Activated T-helper 1 cell treated with anti-CD3 and anti-CD28 coated beads, Interleukin-12 subunit alpha, Interleukin-12 subunit beta, Interleukin-2, Interleukin-4 antibody, amounts not matched to agents 30 ng/mL and 10 ng/mL and 1 ng/mL, durations not matched to agents 14 hours and 24 hours and 36 hours (primary cell): ENCODE data around the gene GPR17. TPM values are rescaled to one million over a fixed set of nuclear protein-coding genes. Genes with fewer than 3 reads are reported as not detected.

Experiments used
- DNase-seq: peaks from one replicate; pipeline ENCODE4 v3.0.0; 2021; ENCODE audit warnings: low spot score
- H3K27ac Mint-ChIP-seq: one replicate; pipeline ENCODE4 v1.8.0; 2021; ENCODE audit warnings: mild to moderate bottlenecking, mixed read lengths
- H3K27me3 Mint-ChIP-seq: one replicate; pipeline ENCODE4 v1.8.0; 2022; ENCODE audit warnings: mild to moderate bottlenecking, moderate library complexity, mixed read lengths; ENCODE audit not compliant: insufficient read depth
- H3K36me3 Mint-ChIP-seq: one replicate; pipeline ENCODE4 v1.8.0; 2021; ENCODE audit warnings: low read depth, mixed read lengths
- H3K4me1 Mint-ChIP-seq: one replicate; pipeline ENCODE4 v1.8.0; 2021; ENCODE audit warnings: low read depth, mixed read lengths
- H3K4me3 Mint-ChIP-seq: one replicate; pipeline ENCODE4 v1.8.0; 2021; ENCODE audit warnings: mild to moderate bottlenecking, moderate library complexity, mixed read lengths
- H3K9me3 Mint-ChIP-seq: one replicate; pipeline ENCODE4 v1.8.0; 2021; ENCODE audit warnings: mixed read lengths
- intact Hi-C: fragments of 100-400 bp; cut with micrococcal nuclease; formaldehyde crosslinking; loops from one replicate; pipeline ENCODE4 v1.15.1; 2024
- total RNA-seq: library from RNA; stranded (reverse); gene quantifications from 2 replicates; pipeline ENCODE4 v1.2.3, GENCODE V29; 2022

Gene GPR17
- total RNA-seq, 1 donor from 2014 or later, result not detected

- Mint-ChIP-seq H3K9me3 (no peaks in the 10 kb centered on the region), H3K36me3 (no peaks in the 10 kb centered on the region), H3K4me3 (no peak overlapping the region), H3K4me1 (no peaks in the 10 kb centered on the region), H3K27ac (no peak overlapping the region), H3K27me3 (peaks cover 22% of the 10 kb centered on the region)
- intact Hi-C loops, result no loop called here
- no peak for DNase-seq
These were observed 36.3 kb downstream of the GPR17 start for GRCh38 chr2:127681976-127682857.

- Mint-ChIP-seq H3K4me3 (no peak overlapping the region), H3K27me3 (peaks cover 15% of the 10 kb centered on the region), H3K9me3 (peaks cover 2% of the 10 kb centered on the region), H3K36me3 (no peaks in the 10 kb centered on the region), H3K27ac (no peak overlapping the region), H3K4me1 (no peaks in the 10 kb centered on the region)
- intact Hi-C loops, result no loop called here
- DNase-seq, result no peak
These were observed 37.1 kb downstream of the GPR17 start for GRCh38 chr2:127683056-127683455.

DNA sequence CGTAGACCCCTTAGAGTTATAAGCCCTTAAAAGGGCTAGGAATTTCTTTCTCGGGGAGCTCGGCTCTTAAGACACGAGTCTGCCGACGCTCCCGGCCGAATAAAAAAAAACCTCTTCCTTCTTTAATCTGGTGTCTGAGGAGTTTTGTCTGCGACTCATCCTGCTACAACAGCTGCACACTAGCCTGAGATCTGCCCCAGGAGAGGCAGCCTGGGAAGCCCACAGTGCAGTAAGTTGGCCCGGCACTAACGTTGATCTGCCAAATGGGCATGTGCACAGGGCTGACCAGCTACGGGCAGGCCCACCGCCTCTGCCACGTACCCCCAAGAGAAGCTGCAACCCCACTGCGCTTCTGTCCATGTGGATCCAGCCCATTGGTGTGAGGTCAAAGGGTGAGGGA is 37.8 kb downstream of the GPR17 start:
- Mint-ChIP-seq H3K36me3 (no peaks in the 10 kb centered on the region), H3K27ac (no peak overlapping the region), H3K4me1 (no peaks in the 10 kb centered on the region), H3K27me3 (peaks cover 19% of the 10 kb centered on the region), H3K4me3 (no peak overlapping the region), H3K9me3 (peaks cover 9% of the 10 kb centered on the region)
- no peak for DNase-seq
- intact Hi-C loops, result no loop called here

- Mint-ChIP-seq H3K4me3 (no peak overlapping the region), H3K9me3 (peaks cover 14% of the 10 kb centered on the region), H3K27me3 (peaks cover 19% of the 10 kb centered on the region), H3K27ac (no peak overlapping the region), H3K4me1 (no peaks in the 10 kb centered on the region), H3K36me3 (no peaks in the 10 kb centered on the region)
- intact Hi-C loops, result no loop called here
- no peak for DNase-seq
These were observed 39.6 kb downstream of the GPR17 start for GRCh38 chr2:127685410-127686080.

GRCh38 chr2:127688405-127688804 is 42.5 kb downstream of the GPR17 start:
- Mint-ChIP-seq H3K9me3 (peaks cover 33% of the 10 kb centered on the region), H3K27me3 (peaks cover 17% of the 10 kb centered on the region), H3K4me3 (no peak overlapping the region), H3K36me3 (no peaks in the 10 kb centered on the region), H3K27ac (no peak overlapping the region), H3K4me1 (no peaks in the 10 kb centered on the region)
- DNase-seq, result no peak
- intact Hi-C loops, result no loop called here

GRCh38 chr2:127690696-127691095 is 44.7 kb downstream of the GPR17 start:
- Mint-ChIP-seq H3K9me3 (peaks cover 33% of the 10 kb centered on the region), H3K27ac (no peak overlapping the region), H3K4me1 (no peaks in the 10 kb centered on the region), H3K4me3 (no peak overlapping the region), H3K36me3 (no peaks in the 10 kb centered on the region), H3K27me3 (peaks cover 13% of the 10 kb centered on the region)
- no peak for DNase-seq
- intact Hi-C loops, result no loop called here

GRCh38 chr2:127694986-127695385 is 49.0 kb downstream of the GPR17 start:
- intact Hi-C loops, result loop anchor here (5.0 kb wide), 1 partner anchor 103 kb away; no protein-coding TSS in a partner anchor
- DNase-seq, result no peak
- H3K4me3 Mint-ChIP-seq, result no peak overlapping the region
- no peak overlapping the region for H3K27ac Mint-ChIP-seq
- no peaks in the 10 kb centered on the region for H3K36me3 Mint-ChIP-seq
- H3K4me1 Mint-ChIP-seq, result peaks cover under 1% of the 10 kb centered on the region
- no peaks in the 10 kb centered on the region for H3K27me3 Mint-ChIP-seq
- peaks cover 20% of the 10 kb centered on the region for H3K9me3 Mint-ChIP-seq

DNA sequence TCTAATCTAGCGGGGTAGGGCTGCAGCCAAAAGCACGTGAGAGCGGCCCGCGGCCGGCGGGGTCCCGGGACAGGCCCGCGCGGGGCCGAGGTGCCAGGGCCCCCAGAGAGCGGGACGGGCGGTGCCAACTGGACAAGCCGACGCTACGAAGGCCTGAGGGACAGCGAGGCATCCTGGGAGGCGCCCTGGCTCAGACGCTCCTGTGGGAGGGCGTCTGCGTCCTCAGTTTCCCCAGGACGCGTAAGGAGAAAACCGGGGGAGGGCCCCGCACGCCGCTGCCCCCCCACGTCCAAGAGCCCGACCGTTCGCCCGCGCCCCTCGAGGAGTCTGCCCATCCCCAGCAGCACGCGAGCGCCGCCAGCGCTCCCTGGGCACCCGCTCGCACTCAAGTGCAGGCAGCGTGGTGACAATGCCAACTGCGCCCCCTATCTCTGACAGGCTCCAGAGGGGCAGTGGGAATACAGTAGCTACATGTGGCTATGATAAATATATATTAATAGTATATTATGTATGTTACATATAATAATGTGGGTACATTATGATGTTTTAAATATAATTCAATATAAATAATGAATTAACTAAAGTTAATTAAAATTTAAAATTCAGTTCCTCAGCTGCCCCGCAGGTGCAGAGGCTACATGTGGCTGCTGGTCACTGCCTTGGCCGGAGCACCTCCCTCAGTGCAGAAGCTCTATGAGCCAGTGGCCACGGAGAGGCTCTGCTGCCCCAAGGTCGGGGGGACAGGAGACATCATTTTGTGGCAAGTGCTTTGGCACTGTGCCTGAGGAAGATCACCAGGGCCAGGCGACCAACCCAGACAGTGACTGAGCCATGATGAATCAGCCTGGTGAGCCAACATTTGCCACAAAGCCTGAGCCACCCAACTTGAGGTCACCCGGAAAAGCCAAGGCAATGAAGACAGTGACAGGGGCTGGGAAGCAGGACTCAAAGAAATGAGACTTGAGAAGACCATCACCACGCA is 49.8 kb downstream of the GPR17 start:
- Mint-ChIP-seq H3K27me3 (no peaks in the 10 kb centered on the region), H3K4me1 (peaks cover 9% of the 10 kb centered on the region), H3K9me3 (peaks cover 18% of the 10 kb centered on the region), H3K36me3 (no peaks in the 10 kb centered on the region), H3K4me3 (no peak overlapping the region), H3K27ac (no peak overlapping the region)
- no peak for DNase-seq
- intact Hi-C loops, result loop anchor here (5.0 kb wide), 1 partner anchor 103 kb away; no protein-coding TSS in a partner anchor

- Mint-ChIP-seq H3K9me3 (no peaks in the 10 kb centered on the region), H3K36me3 (peaks cover 5% of the 10 kb centered on the region), H3K27me3 (no peaks in the 10 kb centered on the region), H3K4me3 (no peak overlapping the region), H3K27ac (no peak overlapping the region), H3K4me1 (peaks cover 20% of the 10 kb centered on the region)
- intact Hi-C loops, result loop anchor here (5.0 kb wide), 1 partner anchor 105 kb away; no protein-coding TSS in a partner anchor
- DNase-seq, result no peak
These were observed 51.7 kb downstream of the GPR17 start for GRCh38 chr2:127697482-127698180.

DNA sequence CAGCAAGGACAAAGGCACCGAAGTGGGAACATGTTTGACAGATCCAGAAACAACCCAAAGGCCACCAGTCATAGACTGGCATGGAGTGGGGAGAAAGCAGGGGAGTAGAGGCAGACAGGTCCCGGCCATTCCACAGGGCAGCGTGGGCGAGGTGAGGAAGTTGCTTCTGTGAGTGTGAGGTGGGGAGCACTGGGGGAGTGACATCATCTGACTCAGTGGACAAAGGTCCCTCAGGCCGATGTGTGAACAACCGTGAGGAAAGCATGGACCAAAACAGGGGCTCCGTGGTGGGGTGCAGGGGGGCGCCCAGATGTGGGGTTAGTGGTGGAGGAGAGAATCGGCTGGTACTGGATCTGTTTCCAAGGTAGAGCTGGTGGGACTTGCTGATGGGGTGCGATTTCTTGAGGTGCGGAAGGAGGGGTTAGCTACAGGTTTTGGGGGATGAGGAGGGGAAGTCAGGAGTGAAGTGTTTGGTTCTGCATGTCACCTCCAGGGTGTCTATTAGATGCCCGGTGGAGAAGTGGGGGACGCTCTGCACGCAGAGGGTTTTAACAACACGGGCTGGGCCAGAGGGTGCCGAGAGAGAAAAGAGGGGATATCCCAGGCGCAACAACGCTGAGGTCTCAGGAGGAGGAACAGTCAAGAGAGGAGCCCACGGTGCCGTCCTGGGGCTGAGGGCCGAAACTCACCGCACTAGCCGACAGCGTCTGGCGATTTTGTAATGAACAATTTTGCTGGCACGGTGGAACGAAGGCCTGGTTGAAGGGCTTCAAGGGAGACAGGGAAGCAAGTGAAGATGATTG is 52.8 kb downstream of the GPR17 start:
- Mint-ChIP-seq H3K9me3 (no peaks in the 10 kb centered on the region), H3K4me1 (peaks cover 27% of the 10 kb centered on the region), H3K4me3 (no peak overlapping the region), H3K36me3 (peaks cover 6% of the 10 kb centered on the region), H3K27ac (peak overlapping the region; percentile 3), H3K27me3 (no peaks in the 10 kb centered on the region)
- DNase-seq, result no peak
- intact Hi-C loops, result loop anchor here (5.0 kb wide), 1 partner anchor 106 kb away; no protein-coding TSS in a partner anchor

GRCh38 chr2:127700527-127701192 is 54.7 kb downstream of the GPR17 start:
- peaks cover 17% of the 10 kb centered on the region for H3K36me3 Mint-ChIP-seq
- peaks cover 35% of the 10 kb centered on the region for H3K4me1 Mint-ChIP-seq
- intact Hi-C loops, result loop anchor here (1.0 to 10.0 kb wide), 10 partner anchors 52 to 616 kb away; partner anchors contain the start of genes IWS1, MAP3K2 and UGGT1
- H3K27ac Mint-ChIP-seq, result peak overlapping the region; percentile 97
- no peaks in the 10 kb centered on the region for H3K9me3 Mint-ChIP-seq
- H3K4me3 Mint-ChIP-seq, result peak overlapping the region; percentile 92
- no peaks in the 10 kb centered on the region for H3K27me3 Mint-ChIP-seq
- DNase-seq, result no peak
